Measurements from ENCODE around the gene STK40.

Gene STK40

DNA sequence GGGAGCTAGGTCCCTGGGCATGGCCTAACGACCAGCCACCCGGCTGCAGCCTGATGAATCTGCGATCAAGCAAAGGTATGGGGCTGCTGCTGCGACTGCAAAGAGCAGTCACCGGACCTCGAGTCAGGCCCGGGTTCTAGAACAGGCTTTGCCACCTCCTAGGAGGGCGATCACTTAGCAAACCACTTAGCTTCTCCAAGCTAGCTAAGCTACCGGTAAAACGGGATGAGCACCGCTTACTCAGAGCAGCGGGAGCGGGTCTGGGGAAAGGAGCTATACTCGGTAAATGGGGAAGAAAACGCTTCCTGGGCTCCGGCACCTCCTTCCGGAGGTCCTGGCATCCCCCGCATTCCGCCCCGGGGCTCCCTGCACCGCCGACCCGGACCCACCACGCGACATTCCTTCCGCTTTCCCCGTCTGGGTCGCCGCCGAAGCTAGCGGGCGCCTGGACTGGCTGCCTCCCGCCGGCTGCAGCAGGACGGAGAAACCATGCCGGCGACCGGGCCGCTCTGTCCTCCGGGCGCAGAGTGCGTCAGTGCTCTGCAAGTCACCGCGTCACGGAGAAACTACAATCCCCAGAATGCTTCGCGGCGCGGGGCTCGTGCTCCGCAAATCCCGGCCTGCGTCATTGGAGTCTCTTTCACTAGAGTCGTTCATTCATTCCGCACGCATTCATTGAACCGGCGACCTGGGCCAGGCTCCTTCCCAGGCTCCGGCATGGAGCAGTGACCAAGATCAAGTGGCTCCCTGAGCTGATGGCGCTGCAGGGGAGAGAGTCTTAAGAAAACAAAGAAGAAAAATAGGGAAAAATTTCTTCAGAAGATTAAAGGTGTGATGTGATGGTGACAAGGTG, 11.9 kb upstream of the STK40 start, which contains the start of gene LSM10:
Gene LSM10, minus strand, starts transcription at position 531 of the 853 bp plus-strand sequence. CDS start 3,779 bp downstream, outside the sequence.
- peak; percentile 85 for DNase-seq

DNA sequence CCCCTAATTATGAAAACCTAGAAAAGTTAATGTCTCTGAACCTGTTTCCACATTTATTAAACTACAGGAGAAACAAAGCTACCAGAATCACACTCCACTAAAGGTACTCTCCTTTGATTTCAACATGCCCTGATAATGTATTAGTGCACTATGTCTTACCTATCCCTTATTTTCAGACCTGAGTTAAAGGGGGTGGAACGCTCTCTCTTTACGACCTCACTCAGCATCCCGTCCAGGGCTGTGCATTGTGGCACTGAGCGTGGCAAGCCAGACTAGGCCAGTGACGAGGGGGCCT, 11.3 kb upstream of the STK40 start:
- no peak for DNase-seq

DNA sequence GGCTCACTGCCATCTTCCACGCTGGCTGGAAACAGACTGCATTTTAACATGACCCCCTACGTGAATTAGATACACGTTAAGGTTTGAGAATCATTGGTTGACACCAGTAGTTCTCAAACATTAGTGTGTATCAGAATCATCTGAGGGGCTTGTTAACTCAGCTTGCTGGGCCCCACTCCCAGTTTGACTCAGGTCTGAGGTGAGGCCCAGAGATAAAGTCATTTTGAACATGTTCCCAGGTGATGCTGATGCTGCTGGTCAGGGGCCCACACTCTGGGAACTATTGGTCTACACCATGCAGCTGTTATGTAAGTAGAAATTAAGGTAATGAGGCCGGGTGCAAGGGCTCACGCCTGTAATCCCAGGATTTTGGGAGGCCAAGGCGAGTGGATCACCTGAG, 10.6 kb upstream of the STK40 start:
- DNase-seq, result no peak

DNA sequence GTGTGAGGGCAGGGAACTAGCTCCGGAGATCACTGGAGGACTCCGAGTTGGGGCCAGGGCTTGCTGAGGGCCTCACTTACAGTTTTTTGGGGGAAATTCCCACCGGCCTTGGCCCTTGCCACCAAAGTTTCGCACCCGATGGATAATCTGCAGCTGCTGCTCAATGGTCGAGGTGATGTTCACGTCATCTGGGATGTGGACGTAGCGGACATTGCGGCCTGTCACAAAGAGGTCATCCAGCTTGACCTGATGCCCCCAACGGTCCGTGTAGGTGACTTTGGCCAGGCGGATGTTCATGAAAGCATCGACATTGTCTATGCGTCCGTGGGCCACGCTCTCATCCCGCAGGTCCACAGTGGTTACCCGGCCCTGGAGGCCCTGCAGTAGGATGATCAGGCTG, 8.0 kb upstream of the STK40 start:
- no peak for DNase-seq

DNA sequence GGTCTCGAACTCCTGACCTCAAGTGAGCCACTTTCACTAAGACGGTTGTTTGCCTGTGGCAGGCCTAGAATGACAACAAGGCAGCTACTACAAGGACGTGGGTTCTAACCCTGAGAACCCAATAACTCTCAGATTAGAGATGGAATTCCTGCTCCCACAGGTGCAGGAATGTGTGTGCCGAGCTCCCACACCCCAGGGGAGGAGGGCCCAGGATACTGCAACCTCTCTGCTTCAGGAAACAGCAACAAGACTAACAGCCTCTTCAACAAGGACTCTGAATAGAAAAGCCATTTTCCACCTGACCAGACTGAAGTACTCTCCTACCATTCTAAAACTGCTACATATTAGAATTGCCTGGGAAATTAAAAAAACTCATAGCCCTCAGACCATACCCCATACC, 7.1 kb upstream of the STK40 start:
- DNase-seq, result no peak

DNA sequence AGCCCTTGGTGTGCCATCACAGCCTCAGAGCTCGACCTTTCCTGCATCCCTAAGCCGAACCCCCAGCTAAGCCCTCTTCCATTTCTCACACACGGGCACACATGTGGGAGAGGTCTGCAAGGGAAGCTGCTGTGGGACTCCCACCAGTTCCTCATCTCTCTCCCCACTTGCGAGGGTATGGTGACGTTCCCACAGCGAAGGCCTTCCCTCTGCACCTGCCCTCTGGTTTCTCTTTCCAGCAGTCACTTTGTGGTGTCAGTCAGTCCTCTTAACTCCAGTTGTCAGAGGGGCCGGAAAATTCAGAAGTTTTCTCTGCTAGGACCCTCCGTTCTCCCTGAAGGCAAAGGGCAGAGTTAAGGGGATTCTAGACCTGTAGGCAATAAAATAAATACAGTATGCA, 5.5 kb upstream of the STK40 start:
- no peak for DNase-seq

DNA sequence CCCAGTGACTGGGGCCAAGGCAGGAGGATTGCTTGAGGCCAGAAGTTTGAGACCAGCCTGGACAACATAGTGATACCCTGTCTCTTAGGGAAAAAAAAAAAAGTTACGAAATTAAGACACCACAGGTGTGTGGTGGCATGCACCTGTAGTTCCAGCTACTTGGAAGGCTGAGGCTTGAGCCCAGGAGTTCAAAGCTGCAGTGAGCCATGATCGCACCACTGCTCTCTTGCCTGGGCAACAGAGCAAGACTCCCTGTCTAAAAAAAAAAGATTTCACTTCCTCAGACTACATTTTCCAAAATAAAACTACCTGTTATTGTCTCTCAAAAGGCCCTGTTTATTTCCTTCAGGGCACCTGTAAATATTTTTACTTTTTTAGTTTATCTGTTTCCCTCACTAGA, 4.7 kb upstream of the STK40 start:
- no peak for DNase-seq

DNA sequence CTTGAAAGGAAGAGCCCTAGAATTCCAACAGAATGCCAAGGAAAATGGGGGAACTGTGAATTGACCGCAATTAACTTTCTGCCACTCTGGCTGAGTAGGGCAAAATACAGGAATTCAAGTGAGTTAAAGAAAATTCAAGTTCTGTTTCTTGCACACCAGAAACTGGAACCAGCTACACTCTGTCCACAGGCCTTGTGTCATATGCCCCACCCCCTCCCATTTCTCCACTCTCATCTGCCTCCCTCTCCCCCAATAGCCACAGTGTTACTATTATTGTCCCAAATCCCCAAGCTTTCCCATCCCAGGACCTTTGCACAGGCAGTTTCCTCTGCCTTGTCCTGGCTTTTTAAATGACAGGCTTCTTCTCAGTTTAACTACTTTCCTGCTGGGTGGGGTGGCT, 4.3 kb upstream of the STK40 start:
- no peak for DNase-seq

DNA sequence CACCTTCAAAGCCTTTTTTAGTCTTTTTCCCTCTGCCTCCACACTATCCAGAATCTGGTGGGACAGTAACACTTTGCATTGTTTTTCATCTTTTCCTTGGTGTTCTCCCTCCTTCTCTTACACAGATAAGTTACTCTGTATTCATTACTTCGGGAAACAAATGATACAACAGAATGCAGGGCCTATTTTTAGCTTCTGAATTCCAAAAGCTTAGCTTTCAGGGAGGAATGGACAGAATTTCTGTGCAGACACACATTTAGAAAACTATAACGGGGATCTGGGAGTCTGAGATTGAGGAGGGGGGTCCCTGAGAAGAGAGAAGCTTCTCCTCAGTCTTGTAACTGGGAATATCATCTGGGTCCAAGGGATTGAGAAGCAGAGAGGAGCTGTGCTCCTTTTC, 3.5 kb upstream of the STK40 start:
- no peak for DNase-seq

DNA sequence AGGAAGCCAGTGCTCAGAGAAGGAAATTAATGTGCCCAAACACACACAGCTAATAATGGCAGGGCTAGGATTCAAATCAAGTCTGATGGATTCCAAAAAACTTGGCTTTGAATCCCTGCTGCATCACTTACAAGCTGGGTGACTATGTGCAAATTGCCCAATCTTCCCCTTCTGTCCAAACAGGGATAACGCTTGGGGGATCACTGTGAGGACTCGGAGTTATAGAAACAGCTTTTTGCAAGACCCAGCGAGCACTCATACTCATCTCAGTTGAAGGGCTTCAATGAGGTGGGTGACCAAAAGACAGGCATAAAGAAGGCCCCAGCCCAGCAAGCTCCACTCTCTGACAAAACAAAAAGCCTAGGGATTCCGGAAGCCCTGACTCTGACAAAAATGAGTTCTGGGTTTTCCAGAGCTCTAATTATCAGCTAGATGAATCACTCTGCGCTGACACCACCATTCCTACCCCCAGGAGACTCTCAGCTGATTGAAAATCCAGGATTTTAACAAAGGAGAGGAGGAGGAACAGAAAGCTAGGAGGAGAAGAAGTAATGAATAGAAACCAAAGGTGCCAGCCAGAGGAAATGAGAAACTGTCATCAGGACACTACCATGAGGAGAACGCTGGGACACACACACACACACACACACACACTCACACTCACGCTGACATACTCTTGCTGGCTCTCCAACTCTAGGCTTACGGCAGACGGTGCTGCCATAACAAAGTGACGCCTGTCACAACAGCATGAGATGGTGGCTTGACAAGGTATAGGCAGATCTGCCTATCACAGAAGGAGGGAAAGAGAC, 1.6 kb upstream of the STK40 start:
- peak; percentile 15 for DNase-seq

DNA sequence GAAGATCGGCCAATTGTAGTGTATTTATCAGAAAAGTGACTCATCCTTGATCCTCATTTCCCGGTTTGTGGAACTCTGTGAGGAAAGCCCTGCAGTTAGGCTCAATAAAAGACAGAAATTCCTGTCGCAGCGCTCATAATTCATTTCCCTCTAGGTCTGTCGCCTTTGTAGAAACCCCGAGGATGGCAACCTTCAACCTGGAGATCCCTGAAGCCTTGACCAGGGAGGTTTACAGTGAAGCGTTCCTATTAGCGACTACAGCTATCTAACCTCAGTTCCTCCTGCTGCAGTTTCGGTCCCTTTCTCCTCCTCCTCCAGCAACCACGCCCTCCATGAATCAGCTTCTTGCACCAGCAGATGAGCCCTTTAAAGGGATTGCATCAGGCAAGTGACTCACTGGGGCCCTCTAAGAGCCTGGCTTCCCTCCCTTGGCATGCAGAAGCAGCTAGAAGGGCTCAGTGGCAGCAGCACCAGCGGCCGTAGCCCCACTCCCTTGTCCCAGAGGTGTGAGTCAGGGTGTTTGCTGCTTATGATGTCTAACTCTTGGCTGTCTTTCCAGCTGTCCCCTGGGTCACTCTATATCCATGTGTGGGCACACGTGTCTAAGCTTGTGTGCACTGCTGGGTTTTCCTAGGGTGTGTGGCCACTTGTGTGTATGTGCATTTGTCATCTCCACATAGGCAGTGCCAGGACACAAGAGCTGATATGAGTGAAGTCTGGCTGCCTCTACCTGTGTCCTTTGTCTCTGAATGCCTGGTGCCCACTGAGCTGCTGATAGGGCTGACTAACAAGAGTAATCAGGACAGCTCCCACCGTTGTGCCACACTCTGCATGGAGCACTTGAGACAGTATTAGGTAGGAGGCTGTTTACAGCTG, 779 bp upstream of the STK40 start:
- peak; percentile 95 for DNase-seq

DNA sequence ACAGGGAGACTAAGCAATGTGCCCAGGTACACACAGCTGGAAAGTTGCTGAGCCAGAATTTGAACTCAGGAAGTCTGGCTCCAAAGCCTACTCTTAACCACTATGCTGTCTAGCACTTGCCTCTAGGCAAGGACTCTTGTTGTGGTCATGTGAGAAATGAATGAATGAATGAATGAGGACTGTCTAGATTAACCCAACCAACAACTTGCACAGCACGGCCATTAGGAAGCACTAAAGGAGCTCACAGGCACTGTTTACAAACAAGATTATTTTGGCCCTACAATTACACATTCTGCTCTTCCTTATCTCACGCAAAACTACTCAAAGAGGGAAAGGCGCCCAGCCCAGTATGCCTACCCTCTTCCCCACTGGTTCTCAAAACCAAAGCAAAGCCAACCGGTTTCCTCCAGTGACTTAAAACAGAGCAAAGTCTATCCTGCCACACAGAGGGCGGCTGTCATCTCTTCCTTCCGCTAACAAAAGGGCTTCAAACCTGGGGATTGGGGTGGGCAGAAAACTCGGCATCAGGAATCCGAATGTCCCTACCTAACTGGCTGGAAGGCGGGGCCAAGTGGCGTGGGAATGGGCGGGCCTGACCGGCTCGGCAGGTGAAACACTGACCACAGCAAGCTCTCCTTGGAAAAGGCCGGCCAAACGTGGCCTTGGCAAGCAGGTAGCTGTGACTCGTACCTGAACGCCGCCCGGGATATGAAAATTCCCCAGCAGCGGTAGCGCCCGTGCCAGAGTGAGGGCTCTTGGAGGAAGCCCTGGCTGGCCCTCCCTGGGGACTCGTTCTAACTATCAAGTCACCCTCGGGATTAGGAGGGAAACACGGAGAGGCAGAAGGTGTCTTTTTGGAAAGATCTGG, 948 bp downstream of the STK40 start:
- DNase-seq, result no peak

DNA sequence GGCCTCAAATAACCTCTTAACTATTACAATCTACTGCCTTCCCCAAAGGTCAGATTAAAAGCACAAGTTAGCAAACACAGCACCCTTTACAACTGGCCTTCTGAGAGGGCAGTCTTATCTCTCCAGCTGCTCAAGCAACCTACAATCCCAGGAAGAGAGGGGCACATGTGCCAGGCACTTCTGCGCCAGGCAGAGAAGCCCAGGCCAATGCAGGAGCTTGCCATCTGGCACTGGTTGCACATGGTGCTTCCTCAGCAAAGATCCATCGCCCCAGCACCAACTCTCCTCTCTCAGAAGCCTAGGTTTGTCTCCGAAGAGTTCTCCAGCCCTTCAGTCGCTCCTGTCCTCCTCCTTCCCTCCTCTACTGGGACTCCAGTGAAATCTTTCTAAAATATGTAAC, 2.5 kb downstream of the STK40 start:
- no peak for DNase-seq

DNA sequence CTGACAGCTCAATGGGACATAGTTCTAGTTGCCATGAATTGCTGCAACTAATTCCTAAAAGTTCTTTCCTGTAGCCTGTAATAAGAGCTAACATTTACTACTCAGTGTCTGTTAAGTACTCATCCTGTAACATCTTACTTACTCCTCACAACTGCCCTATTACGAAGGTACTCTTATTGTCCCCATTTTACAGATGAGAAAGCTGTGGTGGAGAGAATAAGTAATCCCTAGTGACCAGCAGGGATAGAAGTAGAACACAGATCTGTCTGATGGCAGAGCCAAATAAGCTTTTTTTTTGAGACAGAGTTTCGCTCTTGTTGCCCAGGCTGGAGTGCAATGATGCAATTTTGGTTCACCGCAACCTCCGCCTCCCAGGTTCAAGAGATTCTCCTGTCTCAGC, 3.1 kb downstream of the STK40 start:
- no peak for DNase-seq

DNA sequence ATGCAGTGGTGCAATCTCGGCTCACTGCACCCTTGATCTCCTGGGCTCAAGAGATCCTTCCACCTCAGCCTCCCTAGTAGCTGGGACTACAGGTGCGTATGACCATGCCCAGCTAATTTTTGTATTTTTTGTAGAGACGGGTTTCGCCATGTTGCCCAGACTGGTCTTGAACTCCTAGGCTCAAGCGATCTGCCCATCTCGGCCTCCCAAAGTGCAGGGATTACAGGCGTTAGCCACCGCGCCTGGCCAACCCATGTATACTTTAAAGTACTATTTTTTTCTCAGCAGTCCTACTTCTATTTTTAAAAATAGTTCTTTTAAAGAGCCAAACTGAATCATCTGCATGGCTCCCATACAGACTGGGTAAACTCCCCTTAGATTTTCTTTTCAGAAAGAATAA, 3.5 kb downstream of the STK40 start:
- no peak for DNase-seq

DNA sequence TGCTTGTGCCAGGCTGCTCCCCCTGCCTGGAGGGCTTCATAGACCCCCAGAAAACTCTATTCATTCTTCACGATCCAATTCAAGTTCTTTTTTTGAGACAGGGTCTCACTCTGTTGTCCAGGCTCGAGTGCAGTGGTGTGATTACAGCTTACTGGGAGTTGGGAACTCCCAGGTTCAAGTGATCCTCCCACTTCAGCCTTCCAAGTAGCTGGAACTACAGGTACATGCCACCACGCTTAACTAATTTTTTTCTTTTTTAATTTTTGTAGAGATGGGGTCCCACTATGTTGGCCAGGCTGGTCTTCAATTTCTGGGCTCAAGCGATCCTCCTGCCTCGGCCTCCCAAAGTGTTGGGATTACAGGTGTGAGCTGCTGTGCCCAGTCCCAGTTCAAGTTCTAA, 4.3 kb downstream of the STK40 start:
- no peak for DNase-seq

DNA sequence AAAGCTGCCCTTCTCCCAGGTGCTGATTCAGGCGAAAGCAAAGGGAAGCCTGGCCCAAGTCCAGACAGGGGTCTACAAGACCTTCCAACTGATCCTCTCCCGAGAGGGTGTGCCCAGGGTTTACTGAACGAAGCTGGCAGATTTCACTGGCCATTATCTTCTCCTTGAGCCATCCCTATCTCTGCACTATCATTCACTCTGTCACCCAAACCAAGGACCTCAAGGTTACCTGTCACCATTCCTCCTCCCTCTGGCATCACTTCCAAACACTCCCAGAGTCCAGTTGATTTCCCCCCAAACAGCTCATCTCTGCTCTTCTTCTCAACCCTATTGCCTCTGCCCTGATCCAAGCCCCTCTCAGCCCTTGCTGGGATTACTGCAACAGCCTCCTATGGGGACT, 4.9 kb downstream of the STK40 start:
- DNase-seq, result no peak

DNA sequence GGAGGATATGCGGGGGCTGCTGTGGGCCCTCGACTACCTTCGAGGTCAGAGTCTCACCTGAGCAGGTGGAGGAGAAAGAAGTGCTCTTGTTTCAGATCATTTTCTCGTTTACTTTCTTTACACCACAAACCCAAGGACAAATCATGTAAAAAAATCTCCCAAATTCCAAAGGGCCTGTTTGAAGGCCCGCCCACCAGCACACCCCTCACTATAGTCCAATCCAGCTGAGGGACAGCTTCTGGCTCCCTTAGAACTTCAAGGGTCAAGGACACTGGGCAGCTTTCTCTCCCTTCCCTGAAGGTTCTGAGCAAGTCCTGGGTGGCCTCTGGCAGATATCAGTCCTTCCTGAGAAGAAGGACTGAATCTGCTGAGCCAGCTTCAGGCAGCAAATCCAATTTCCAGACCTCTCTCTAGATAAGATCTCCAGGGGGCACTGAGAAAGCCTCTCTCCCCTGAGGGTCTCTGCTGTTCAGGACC, 5.5 kb downstream of the STK40 start:
- no peak for DNase-seq

DNA sequence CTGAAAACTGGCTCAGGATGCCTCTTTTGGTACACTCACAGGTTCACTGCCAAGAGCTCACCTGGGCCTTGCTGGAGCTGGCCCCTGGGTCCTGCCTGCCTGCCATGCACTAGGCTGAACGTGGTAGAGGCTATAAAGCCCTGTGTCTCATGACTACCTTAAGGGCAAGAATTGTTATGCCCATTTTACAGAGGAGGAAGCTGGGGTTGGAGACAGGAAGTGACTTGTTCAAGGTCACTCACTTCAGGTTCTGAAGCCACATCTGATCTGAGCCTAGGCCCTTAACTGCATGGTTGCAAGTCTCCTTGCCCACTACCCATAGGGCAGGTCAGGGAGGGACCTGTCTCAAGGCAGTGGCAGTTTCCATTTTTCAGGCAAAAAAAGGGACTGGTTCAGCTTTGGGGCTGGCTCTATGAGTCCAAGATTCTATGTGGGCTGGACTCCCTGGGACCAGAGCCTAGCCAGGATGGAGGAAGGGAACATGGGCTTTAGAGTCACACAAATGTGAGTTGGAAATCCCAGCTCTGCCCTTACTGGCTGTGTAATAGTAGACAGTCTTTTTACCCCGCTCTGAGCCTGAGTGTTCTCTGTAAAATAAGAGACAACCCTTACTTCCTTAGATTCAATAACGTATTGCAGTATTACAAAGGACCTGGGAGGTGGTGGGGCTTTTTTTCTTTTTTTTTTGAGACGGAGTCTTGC, 7.8 kb downstream of the STK40 start:
- no peak for DNase-seq

DNA sequence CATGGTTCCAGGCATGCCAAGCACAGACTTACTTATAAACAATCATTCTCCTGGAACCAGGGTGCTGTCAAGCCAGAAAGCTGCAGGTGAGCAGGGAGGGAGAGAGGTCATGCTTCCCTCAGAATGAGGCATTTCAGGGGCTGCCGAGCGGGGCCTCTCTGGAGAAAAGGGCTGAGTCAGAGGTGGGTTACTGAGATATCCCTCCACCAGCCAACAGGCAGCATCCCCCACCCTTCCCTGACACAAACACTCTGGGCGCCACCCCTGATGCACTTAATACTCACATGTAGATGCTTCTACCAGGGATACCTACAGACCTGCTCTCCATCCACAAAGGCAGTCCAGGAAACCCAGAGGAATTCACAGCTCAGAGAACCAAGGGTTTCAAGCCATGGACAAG, 13.1 kb downstream of the STK40 start:
- no peak for DNase-seq

DNA sequence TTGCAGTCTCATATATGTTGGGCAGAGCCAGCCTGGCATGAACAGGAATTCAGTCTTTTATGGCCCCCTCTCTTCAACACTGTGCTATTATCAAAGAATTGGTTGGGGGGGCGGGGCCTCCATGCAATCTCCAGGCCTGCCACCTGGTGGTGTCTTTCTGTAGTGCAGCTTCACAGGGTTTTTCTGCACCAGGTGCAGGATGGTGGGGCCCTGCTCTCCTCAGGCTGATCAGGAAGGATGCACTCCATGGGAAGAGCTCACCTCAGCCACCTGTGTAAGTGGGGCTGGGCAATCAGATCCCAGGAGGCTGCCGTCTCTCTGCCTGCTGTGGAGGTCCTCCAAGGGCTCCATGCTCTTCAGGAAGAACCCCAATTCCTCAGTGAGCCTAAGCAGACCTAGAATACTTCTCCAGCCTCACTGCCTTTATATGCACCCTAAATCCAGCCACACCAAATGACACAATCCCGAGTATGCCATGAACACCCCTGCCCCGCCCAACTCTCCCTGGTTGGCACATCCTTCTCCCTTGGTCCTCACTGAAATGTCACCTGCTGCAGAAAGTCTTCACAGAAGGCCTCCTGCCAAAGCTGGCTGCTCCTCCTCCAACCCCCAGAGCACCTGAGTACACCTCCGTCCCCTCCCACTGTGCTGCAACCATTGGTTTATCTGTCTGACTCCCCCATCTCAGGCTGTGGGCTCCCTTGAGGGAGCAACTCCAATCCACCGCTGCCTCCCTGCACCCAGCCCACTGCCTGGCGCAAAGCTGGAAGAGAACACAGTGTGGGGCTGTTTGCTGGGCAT, 16.5 kb downstream of the STK40 start:
- DNase-seq, result peak; percentile 58
